ENCODE data around the gene CERS6.

Gene CERS6

GRCh38 chr2:168526641-168527040, 70.6 kb downstream of the CERS6 start:
- no peaks in the 10 kb centered on the region for H3K9me3 ChIP-seq (ENCODE audit: control insufficient read depth in 1 of 2, low read length in 2 of 2)
- no peak overlapping the region for H3K4me3 ChIP-seq (ENCODE audit: low read depth in 1 of 2, low read length in 2 of 2)
- no peaks in the 10 kb centered on the region for H3K36me3 ChIP-seq (ENCODE audit: control insufficient read depth in 1 of 2, insufficient read depth in 2 of 2, low read length in 2 of 2)
- H3K27ac ChIP-seq (ENCODE audit: low read length): no peak overlapping the region
- peaks cover 8 to 25% of the 10 kb centered on the region in 2 donors for H3K4me1 ChIP-seq (ENCODE audit: control insufficient read depth in 1 of 2, insufficient read depth in 2 of 2, low read length in 2 of 2)
- H3K27me3 ChIP-seq (ENCODE audit: low read depth, low read length): no peaks in the 10 kb centered on the region

GRCh38 chr2:168528016-168528415, 71.9 kb downstream of the CERS6 start:
- H3K4me1 ChIP-seq (ENCODE audit: control insufficient read depth in 1 of 2, insufficient read depth in 2 of 2, low read length in 2 of 2): peaks cover 6 to 25% of the 10 kb centered on the region in 2 donors
- H3K27me3 ChIP-seq (ENCODE audit: low read depth, low read length): no peaks in the 10 kb centered on the region
- no peak overlapping the region for H3K27ac ChIP-seq (ENCODE audit: low read length)
- no peak overlapping the region for H3K4me3 ChIP-seq (ENCODE audit: low read depth in 1 of 2, low read length in 2 of 2)
- no peaks in the 10 kb centered on the region for H3K9me3 ChIP-seq (ENCODE audit: control insufficient read depth in 1 of 2, low read length in 2 of 2)
- no peaks in the 10 kb centered on the region for H3K36me3 ChIP-seq (ENCODE audit: control insufficient read depth in 1 of 2, insufficient read depth in 2 of 2, low read length in 2 of 2)

- Histone ChIP-seq H3K36me3 (ENCODE audit: control insufficient read depth in 1 of 2, insufficient read depth in 2 of 2, low read length in 2 of 2) (no peaks in the 10 kb centered on the region), H3K4me1 (ENCODE audit: control insufficient read depth in 1 of 2, insufficient read depth in 2 of 2, low read length in 2 of 2) (peaks cover 6 to 25% of the 10 kb centered on the region in 2 donors), H3K27ac (ENCODE audit: low read length) (no peak overlapping the region)
These were observed 72.4 kb downstream of the CERS6 start for GRCh38 chr2:168528469-168528868.

GRCh38 chr2:168529054-168529833, 73.2 kb downstream of the CERS6 start:
- peaks cover 6 to 25% of the 10 kb centered on the region in 2 donors for H3K4me1 ChIP-seq (ENCODE audit: control insufficient read depth in 1 of 2, insufficient read depth in 2 of 2, low read length in 2 of 2)
- H3K9me3 ChIP-seq (ENCODE audit: control insufficient read depth in 1 of 2, low read length in 2 of 2): no peaks in the 10 kb centered on the region
- no peaks in the 10 kb centered on the region for H3K36me3 ChIP-seq (ENCODE audit: control insufficient read depth in 1 of 2, insufficient read depth in 2 of 2, low read length in 2 of 2)
- no peak overlapping the region for H3K4me3 ChIP-seq (ENCODE audit: low read depth in 1 of 2, low read length in 2 of 2)
- no peak overlapping the region for H3K27ac ChIP-seq (ENCODE audit: low read length)
- no peaks in the 10 kb centered on the region for H3K27me3 ChIP-seq (ENCODE audit: low read depth, low read length)

More at GRCh38 chr2:168528469-168528868, 72.4 kb downstream of the CERS6 start:
- H3K4me3 ChIP-seq (ENCODE audit: low read depth in 1 of 2, low read length in 2 of 2): no peak overlapping the region
- no peaks in the 10 kb centered on the region for H3K27me3 ChIP-seq (ENCODE audit: low read depth, low read length)
- no peaks in the 10 kb centered on the region for H3K9me3 ChIP-seq (ENCODE audit: control insufficient read depth in 1 of 2, low read length in 2 of 2)

- H3K4me1 ChIP-seq (ENCODE audit: control insufficient read depth in 1 of 2, insufficient read depth in 2 of 2, low read length in 2 of 2): peaks cover 6 to 22% of the 10 kb centered on the region in 2 donors
- no peaks in the 10 kb centered on the region for H3K36me3 ChIP-seq (ENCODE audit: control insufficient read depth in 1 of 2, insufficient read depth in 2 of 2, low read length in 2 of 2)
- H3K27me3 ChIP-seq (ENCODE audit: low read depth, low read length): no peaks in the 10 kb centered on the region
- no peak overlapping the region for H3K27ac ChIP-seq (ENCODE audit: low read length)
- H3K4me3 ChIP-seq (ENCODE audit: low read depth in 1 of 2, low read length in 2 of 2): no peak overlapping the region
- no peaks in the 10 kb centered on the region for H3K9me3 ChIP-seq (ENCODE audit: control insufficient read depth in 1 of 2, low read length in 2 of 2)
These were observed 74.0 kb downstream of the CERS6 start for GRCh38 chr2:168529900-168530561.

- no peaks in the 10 kb centered on the region for H3K36me3 ChIP-seq (ENCODE audit: control insufficient read depth in 1 of 2, insufficient read depth in 2 of 2, low read length in 2 of 2)
- no peaks in the 10 kb centered on the region for H3K27me3 ChIP-seq (ENCODE audit: low read depth, low read length)
- H3K4me3 ChIP-seq (ENCODE audit: low read depth in 1 of 2, low read length in 2 of 2): no peak overlapping the region
- peaks cover 5 to 16% of the 10 kb centered on the region in 2 donors for H3K4me1 ChIP-seq (ENCODE audit: control insufficient read depth in 1 of 2, insufficient read depth in 2 of 2, low read length in 2 of 2)
- no peak overlapping the region for H3K27ac ChIP-seq (ENCODE audit: low read length)
- no peaks in the 10 kb centered on the region for H3K9me3 ChIP-seq (ENCODE audit: control insufficient read depth in 1 of 2, low read length in 2 of 2)
These were observed 75.0 kb downstream of the CERS6 start for GRCh38 chr2:168530982-168531622.

- Histone ChIP-seq H3K27ac (ENCODE audit: low read length) (no peak overlapping the region), H3K4me1 (ENCODE audit: control insufficient read depth in 1 of 2, insufficient read depth in 2 of 2, low read length in 2 of 2) (peaks cover 0 to 4% of the 10 kb centered on the region in 2 donors), H3K27me3 (ENCODE audit: low read depth, low read length) (no peaks in the 10 kb centered on the region), H3K4me3 (ENCODE audit: low read depth in 1 of 2, low read length in 2 of 2) (no peak overlapping the region), H3K9me3 (ENCODE audit: control insufficient read depth in 1 of 2, low read length in 2 of 2) (peaks cover 5 to 6% of the 10 kb centered on the region in 2 donors), H3K36me3 (ENCODE audit: control insufficient read depth in 1 of 2, insufficient read depth in 2 of 2, low read length in 2 of 2) (no peaks in the 10 kb centered on the region)
These were observed 78.9 kb downstream of the CERS6 start for GRCh38 chr2:168534926-168535325.

GRCh38 chr2:168536925-168537466, 80.9 kb downstream of the CERS6 start:
- Histone ChIP-seq H3K27me3 (ENCODE audit: low read depth, low read length) (no peaks in the 10 kb centered on the region), H3K27ac (ENCODE audit: low read length) (no peak overlapping the region), H3K9me3 (ENCODE audit: control insufficient read depth in 1 of 2, low read length in 2 of 2) (peaks cover 11 to 16% of the 10 kb centered on the region in 2 donors), H3K4me1 (ENCODE audit: control insufficient read depth in 1 of 2, insufficient read depth in 2 of 2, low read length in 2 of 2) (no peaks in the 10 kb centered on the region), H3K36me3 (ENCODE audit: control insufficient read depth in 1 of 2, insufficient read depth in 2 of 2, low read length in 2 of 2) (no peaks in the 10 kb centered on the region), H3K4me3 (ENCODE audit: low read depth in 1 of 2, low read length in 2 of 2) (no peak overlapping the region)

GRCh38 chr2:168538133-168538532, 82.1 kb downstream of the CERS6 start:
- no peak overlapping the region for H3K4me3 ChIP-seq (ENCODE audit: low read depth in 1 of 2, low read length in 2 of 2)
- no peaks in the 10 kb centered on the region for H3K36me3 ChIP-seq (ENCODE audit: control insufficient read depth in 1 of 2, insufficient read depth in 2 of 2, low read length in 2 of 2)
- H3K9me3 ChIP-seq (ENCODE audit: control insufficient read depth in 1 of 2, low read length in 2 of 2): peaks cover 11 to 16% of the 10 kb centered on the region in 2 donors
- no peaks in the 10 kb centered on the region for H3K4me1 ChIP-seq (ENCODE audit: control insufficient read depth in 1 of 2, insufficient read depth in 2 of 2, low read length in 2 of 2)
- H3K27ac ChIP-seq (ENCODE audit: low read length): no peak overlapping the region
- no peaks in the 10 kb centered on the region for H3K27me3 ChIP-seq (ENCODE audit: low read depth, low read length)

GRCh38 chr2:168538534-168538933, 82.5 kb downstream of the CERS6 start:
- no peaks in the 10 kb centered on the region for H3K4me1 ChIP-seq (ENCODE audit: control insufficient read depth in 1 of 2, insufficient read depth in 2 of 2, low read length in 2 of 2)
- no peaks in the 10 kb centered on the region for H3K36me3 ChIP-seq (ENCODE audit: control insufficient read depth in 1 of 2, insufficient read depth in 2 of 2, low read length in 2 of 2)
- H3K9me3 ChIP-seq (ENCODE audit: control insufficient read depth in 1 of 2, low read length in 2 of 2): peaks cover 11 to 16% of the 10 kb centered on the region in 2 donors
- no peak overlapping the region for H3K27ac ChIP-seq (ENCODE audit: low read length)
- no peaks in the 10 kb centered on the region for H3K27me3 ChIP-seq (ENCODE audit: low read depth, low read length)
- H3K4me3 ChIP-seq (ENCODE audit: low read depth in 1 of 2, low read length in 2 of 2): no peak overlapping the region

- no peaks in the 10 kb centered on the region for H3K36me3 ChIP-seq (ENCODE audit: control insufficient read depth in 1 of 2, insufficient read depth in 2 of 2, low read length in 2 of 2)
- H3K4me3 ChIP-seq (ENCODE audit: low read depth in 1 of 2, low read length in 2 of 2): no peak overlapping the region
- H3K27ac ChIP-seq (ENCODE audit: low read length): no peak overlapping the region
- H3K9me3 ChIP-seq (ENCODE audit: control insufficient read depth in 1 of 2, low read length in 2 of 2): peaks cover 11 to 16% of the 10 kb centered on the region in 2 donors
- H3K4me1 ChIP-seq (ENCODE audit: control insufficient read depth in 1 of 2, insufficient read depth in 2 of 2, low read length in 2 of 2): no peaks in the 10 kb centered on the region
- H3K27me3 ChIP-seq (ENCODE audit: low read depth, low read length): no peaks in the 10 kb centered on the region
These were observed 83.9 kb downstream of the CERS6 start for GRCh38 chr2:168539945-168540344.

Data from muscle layer of duodenum (tissue), 2 donors.